Measurements from ENCODE around the gene RERE. TPM values are rescaled to one million over a fixed set of nuclear protein-coding genes. Genes with fewer than 3 reads are reported as not detected.

RERE gene
- total RNA-seq, 1 experiment from 2014 or later, result 161 TPM

DNA sequence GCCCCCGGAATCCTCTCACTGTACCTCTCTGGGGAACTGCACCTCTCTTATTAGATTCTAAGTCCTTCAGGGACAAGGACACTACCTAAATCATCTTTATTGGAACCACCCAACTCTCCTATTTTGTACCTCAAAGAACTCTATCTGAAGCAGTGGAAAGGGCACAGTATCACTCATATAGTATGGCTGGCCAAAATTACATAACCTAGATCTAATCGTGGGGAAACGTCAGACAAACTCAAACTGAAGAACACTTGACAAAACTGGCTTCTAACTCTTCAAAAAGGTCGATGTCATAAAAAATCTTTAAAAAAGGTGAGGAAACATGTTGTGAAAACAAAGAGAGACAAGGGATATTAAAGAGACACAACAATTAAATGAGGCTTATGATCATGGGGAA is 289.5 kb downstream of the RERE start:
- DNase-seq (ENCODE audit: low spot score) (no peak), ATAC-seq (no peak)
- ChIA-PET CTCF (no interaction called here), POLR2A (no interaction called here)
- Mint-ChIP-seq H3K36me3 (peaks cover 15% of the 10 kb centered on the region), H3K4me3 (no peak overlapping the region), H3K4me1 (peaks cover 10% of the 10 kb centered on the region; the same call in 1 of the 2 replicates), H3K27me3 (ENCODE audit: low read depth) (no peaks in the 10 kb centered on the region), H3K9me3 (peaks cover 5% of the 10 kb centered on the region), H3K27ac (peak overlapping the region; percentile 13; the same call in 1 of the 2 replicates)
- TF ChIP-seq ZNF121 (CRISPR knock-in tag; IDR thresholded peaks at IDR 0.05) (no peak), NR2C2 (CRISPR knock-in tag; IDR thresholded peaks at IDR 0.05) (no peak), NFYB (CRISPR knock-in tag; conservative IDR thresholded peaks at IDR 0.05; ENCODE audit: low read depth) (no peak), CREM (CRISPR knock-in tag; IDR thresholded peaks at IDR 0.05) (no peak), IRF2 (CRISPR knock-in tag; IDR thresholded peaks at IDR 0.05; ENCODE audit: borderline replicate concordance, low read depth) (no peak)
- TF ChIP-seq, protein P1, sequence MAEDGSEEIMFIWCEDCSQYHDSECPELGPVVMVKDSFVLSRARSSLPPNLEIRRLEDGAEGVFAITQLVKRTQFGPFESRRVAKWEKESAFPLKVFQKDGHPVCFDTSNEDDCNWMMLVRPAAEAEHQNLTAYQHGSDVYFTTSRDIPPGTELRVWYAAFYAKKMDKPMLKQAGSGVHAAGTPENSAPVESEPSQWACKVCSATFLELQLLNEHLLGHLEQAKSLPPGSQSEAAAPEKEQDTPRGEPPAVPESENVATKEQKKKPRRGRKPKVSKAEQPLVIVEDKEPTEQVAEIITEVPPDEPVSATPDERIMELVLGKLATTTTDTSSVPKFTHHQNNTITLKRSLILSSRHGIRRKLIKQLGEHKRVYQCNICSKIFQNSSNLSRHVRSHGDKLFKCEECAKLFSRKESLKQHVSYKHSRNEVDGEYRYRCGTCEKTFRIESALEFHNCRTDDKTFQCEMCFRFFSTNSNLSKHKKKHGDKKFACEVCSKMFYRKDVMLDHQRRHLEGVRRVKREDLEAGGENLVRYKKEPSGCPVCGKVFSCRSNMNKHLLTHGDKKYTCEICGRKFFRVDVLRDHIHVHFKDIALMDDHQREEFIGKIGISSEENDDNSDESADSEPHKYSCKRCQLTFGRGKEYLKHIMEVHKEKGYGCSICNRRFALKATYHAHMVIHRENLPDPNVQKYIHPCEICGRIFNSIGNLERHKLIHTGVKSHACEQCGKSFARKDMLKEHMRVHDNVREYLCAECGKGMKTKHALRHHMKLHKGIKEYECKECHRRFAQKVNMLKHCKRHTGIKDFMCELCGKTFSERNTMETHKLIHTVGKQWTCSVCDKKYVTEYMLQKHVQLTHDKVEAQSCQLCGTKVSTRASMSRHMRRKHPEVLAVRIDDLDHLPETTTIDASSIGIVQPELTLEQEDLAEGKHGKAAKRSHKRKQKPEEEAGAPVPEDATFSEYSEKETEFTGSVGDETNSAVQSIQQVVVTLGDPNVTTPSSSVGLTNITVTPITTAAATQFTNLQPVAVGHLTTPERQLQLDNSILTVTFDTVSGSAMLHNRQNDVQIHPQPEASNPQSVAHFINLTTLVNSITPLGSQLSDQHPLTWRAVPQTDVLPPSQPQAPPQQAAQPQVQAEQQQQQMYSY (CRISPR knock-in tag; IDR thresholded peaks at IDR 0.05), result no peak
- TF ChIP-seq, protein P2, sequence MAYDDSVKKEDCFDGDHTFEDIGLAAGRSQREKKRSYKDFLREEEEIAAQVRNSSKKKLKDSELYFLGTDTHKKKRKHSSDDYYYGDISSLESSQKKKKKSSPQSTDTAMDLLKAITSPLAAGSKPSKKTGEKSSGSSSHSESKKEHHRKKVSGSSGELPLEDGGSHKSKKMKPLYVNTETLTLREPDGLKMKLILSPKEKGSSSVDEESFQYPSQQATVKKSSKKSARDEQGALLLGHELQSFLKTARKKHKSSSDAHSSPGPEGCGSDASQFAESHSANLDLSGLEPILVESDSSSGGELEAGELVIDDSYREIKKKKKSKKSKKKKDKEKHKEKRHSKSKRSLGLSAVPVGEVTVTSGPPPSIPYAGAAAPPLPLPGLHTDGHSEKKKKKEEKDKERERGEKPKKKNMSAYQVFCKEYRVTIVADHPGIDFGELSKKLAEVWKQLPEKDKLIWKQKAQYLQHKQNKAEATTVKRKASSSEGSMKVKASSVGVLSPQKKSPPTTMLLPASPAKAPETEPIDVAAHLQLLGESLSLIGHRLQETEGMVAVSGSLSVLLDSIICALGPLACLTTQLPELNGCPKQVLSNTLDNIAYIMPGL (CRISPR knock-in tag; IDR thresholded peaks at IDR 0.05), result no peak

DNA sequence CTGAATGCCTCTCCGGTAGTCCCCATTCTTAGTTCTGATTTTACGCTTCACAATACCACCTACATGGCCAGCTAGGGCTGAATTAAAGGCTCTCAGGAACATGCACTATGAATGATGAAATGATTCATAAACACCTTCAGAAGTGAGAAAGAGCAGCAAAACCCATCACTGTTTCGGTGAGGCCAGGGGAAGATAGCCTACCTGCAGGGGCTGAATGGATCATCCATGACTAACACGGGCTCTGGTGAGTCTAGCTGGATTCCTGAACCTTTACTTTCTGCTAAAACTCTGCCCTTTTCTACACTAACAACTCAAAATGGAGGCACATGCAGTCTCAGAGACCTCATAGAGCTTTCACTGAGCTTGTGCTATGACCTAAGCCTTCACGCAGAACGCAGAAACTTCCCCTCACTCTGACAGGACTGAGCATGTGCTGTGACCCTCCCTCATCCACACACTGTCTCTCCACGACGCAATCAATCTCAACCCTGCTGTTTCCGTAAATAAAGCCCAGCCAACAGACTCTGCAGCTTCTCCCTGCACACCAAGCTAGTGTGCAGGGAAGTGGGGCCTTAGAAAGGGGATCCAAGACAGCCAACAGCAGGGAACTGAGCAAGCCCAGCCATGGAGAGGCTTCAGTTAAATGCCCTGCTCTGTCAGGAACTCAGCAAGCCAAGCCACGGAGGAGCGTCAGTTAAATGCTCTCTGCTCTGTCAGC is 291.7 kb downstream of the RERE start:
- H3K27ac Mint-ChIP-seq, result no peak overlapping the region
- H3K4me1 Mint-ChIP-seq, result peaks cover 21% of the 10 kb centered on the region
- H3K9me3 Mint-ChIP-seq, result peaks cover 5% of the 10 kb centered on the region
- DNase-seq (ENCODE audit: low spot score) (peak; percentile 30), ATAC-seq (peak; percentile 67)
- H3K36me3 Mint-ChIP-seq, result peaks cover 14% of the 10 kb centered on the region
- ChIA-PET CTCF (interaction anchor here (0.8 to 1.4 kb wide), 8 partner anchors 9 to 479 kb away, joined by 3 to 7 read pairs (median 4); no protein-coding TSS in a partner anchor), POLR2A (interaction anchor here (0.7 kb wide), 1 partner anchor 235 kb away, joined by 3 read pairs; no protein-coding TSS in a partner anchor)
- no peaks in the 10 kb centered on the region for H3K27me3 Mint-ChIP-seq (ENCODE audit: low read depth)
- no peak overlapping the region for H3K4me3 Mint-ChIP-seq
- TF ChIP-seq, protein P3, sequence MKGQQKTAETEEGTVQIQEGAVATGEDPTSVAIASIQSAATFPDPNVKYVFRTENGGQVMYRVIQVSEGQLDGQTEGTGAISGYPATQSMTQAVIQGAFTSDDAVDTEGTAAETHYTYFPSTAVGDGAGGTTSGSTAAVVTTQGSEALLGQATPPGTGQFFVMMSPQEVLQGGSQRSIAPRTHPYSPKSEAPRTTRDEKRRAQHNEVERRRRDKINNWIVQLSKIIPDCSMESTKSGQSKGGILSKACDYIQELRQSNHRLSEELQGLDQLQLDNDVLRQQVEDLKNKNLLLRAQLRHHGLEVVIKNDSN (CRISPR knock-in tag; IDR thresholded peaks at IDR 0.05), result no peak
- TF ChIP-seq, protein P4, sequence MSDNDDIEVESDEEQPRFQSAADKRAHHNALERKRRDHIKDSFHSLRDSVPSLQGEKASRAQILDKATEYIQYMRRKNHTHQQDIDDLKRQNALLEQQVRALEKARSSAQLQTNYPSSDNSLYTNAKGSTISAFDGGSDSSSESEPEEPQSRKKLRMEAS (CRISPR knock-in tag; IDR thresholded peaks at IDR 0.05), result peak; percentile 29; the same call in 1 of the 2 replicates
- 0 out of 2 replicates have a peak, but pooled peaks have one; percentile 17 for TF ChIP-seq FOXK1 (CRISPR knock-in tag; IDR thresholded peaks at IDR 0.05)

DNA sequence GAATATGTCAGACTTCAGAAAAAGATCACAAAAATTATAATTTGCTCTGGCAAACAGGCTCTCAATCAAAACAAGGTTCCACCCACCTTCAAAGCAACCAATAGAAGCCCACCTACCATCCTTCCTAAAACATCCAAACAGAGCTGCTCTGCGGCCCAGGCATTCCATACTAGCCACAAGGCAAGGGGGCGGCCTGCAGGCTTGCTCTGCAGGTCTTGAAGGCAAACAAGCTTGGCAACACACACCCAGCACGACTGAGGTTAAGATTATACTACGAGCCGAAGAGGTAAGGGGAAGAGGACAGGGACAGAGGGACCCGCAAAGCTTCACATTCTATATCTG is 292.3 kb downstream of the RERE start:
- H3K4me1 Mint-ChIP-seq, result peaks cover 21% of the 10 kb centered on the region
- H3K4me3 Mint-ChIP-seq, result no peak overlapping the region
- ChIA-PET CTCF (interaction anchor here (0.8 to 1.4 kb wide), 7 partner anchors 10 to 480 kb away, joined by 3 to 7 read pairs (median 4); no protein-coding TSS in a partner anchor), POLR2A (no interaction called here)
- TF ChIP-seq, protein P5, sequence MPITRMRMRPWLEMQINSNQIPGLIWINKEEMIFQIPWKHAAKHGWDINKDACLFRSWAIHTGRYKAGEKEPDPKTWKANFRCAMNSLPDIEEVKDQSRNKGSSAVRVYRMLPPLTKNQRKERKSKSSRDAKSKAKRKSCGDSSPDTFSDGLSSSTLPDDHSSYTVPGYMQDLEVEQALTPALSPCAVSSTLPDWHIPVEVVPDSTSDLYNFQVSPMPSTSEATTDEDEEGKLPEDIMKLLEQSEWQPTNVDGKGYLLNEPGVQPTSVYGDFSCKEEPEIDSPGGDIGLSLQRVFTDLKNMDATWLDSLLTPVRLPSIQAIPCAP (CRISPR knock-in tag; IDR thresholded peaks at IDR 0.05), result no peak
- TF ChIP-seq HMGA2 (CRISPR knock-in tag; IDR thresholded peaks at IDR 0.05) (no peak), PRRX2 (CRISPR knock-in tag; IDR thresholded peaks at IDR 0.05) (no peak)
- TF ChIP-seq, protein P6, sequence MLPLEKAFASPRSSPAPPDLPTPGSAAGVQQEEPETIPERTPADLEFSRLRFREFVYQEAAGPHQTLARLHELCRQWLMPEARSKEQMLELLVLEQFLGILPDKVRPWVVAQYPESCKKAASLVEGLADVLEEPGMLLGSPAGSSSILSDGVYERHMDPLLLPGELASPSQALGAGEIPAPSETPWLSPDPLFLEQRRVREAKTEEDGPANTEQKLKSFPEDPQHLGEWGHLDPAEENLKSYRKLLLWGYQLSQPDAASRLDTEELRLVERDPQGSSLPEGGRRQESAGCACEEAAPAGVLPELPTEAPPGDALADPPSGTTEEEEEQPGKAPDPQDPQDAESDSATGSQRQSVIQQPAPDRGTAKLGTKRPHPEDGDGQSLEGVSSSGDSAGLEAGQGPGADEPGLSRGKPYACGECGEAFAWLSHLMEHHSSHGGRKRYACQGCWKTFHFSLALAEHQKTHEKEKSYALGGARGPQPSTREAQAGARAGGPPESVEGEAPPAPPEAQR (CRISPR knock-in tag; IDR thresholded peaks at IDR 0.05), result no peak
- TF ChIP-seq, protein P7, sequence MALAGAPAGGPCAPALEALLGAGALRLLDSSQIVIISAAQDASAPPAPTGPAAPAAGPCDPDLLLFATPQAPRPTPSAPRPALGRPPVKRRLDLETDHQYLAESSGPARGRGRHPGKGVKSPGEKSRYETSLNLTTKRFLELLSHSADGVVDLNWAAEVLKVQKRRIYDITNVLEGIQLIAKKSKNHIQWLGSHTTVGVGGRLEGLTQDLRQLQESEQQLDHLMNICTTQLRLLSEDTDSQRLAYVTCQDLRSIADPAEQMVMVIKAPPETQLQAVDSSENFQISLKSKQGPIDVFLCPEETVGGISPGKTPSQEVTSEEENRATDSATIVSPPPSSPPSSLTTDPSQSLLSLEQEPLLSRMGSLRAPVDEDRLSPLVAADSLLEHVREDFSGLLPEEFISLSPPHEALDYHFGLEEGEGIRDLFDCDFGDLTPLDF (CRISPR knock-in tag; IDR thresholded peaks at IDR 0.05), result no peak
- no peaks in the 10 kb centered on the region for H3K27me3 Mint-ChIP-seq (ENCODE audit: low read depth)
- peaks cover 5% of the 10 kb centered on the region for H3K9me3 Mint-ChIP-seq
- ATAC-seq (peak; percentile 90), DNase-seq (ENCODE audit: low spot score) (peak; percentile 63)
- H3K36me3 Mint-ChIP-seq, result peaks cover 14% of the 10 kb centered on the region
- H3K27ac Mint-ChIP-seq, result no peak overlapping the region

Data from WTC11 (cell line).